Natural killer cell (primary cell): Measurements from ENCODE around the gene JAKMIP1. TPM values are rescaled to one million over a fixed set of nuclear protein-coding genes. Genes with fewer than 3 reads are reported as not detected.
A peak's percentile ranks its signal among the peaks of the same experiment; 100 is the strongest.

Experiments
- ATAC-seq, 3 donors: fragments of 150-1000 bp in 2 of 3; fragments of 200-7000 bp in 1 of 3; cut with Tn5 transposase; 1 replicate in 1 of 3; 2 replicates in 2 of 3; pipeline ENCODE4 v1.10.0; 2021; ENCODE audit warnings: mild to moderate bottlenecking in 2 of 3, moderate library complexity in 2 of 3
- DNase-seq, 2 donors: peaks; one replicate each; pipeline versions ENCODE4 v3.0.0 to v3.0.0-alpha.2; 2013 to 2021; ENCODE audit warnings: mixed read lengths in 1 of 2
- H3K27ac ChIP-seq: one replicate; pipeline ENCODE4 v1.5.1; 2013; ENCODE audit warnings: mild to moderate bottlenecking, low read length
- H3K27me3 ChIP-seq: one replicate; pipeline ENCODE4 v1.6.1; 2013; ENCODE audit warnings: low read length; ENCODE audit not compliant: control insufficient read depth, insufficient read depth
- H3K36me3 ChIP-seq: one replicate; pipeline ENCODE4 v1.6.1; 2013; ENCODE audit warnings: low read length; ENCODE audit not compliant: control insufficient read depth, insufficient read depth
- H3K4me1 ChIP-seq: one replicate; pipeline ENCODE4 v1.6.1; 2013; ENCODE audit warnings: low read length; ENCODE audit not compliant: control insufficient read depth, insufficient read depth
- H3K4me3 ChIP-seq: one replicate; pipeline ENCODE4 v1.5.1; 2013; ENCODE audit warnings: low read length
- H3K9me3 ChIP-seq: one replicate; pipeline ENCODE4 v1.6.1; 2013; ENCODE audit warnings: low read length; ENCODE audit not compliant: control insufficient read depth, insufficient read depth
- H3K27ac Mint-ChIP-seq, 2 donors: one replicate each; pipeline ENCODE4 v1.8.0; 2022; ENCODE audit warnings: mild to moderate bottlenecking in 2 of 2, mixed read lengths in 2 of 2, moderate library complexity in 1 of 2
- H3K27me3 Mint-ChIP-seq, 2 donors: one replicate each; pipeline ENCODE4 v1.8.0; 2022; ENCODE audit warnings: low read depth in 2 of 2, mixed read lengths in 2 of 2
- H3K36me3 Mint-ChIP-seq: one replicate; pipeline ENCODE4 v1.8.0; 2022; ENCODE audit warnings: mixed read lengths
- H3K4me1 Mint-ChIP-seq, 2 donors: one replicate each; pipeline ENCODE4 v1.8.0; 2022; ENCODE audit warnings: mixed read lengths in 2 of 2
- H3K4me3 Mint-ChIP-seq: one replicate; pipeline ENCODE4 v1.8.0; 2022; ENCODE audit warnings: mild to moderate bottlenecking, moderate library complexity, mixed read lengths
- H3K9me3 Mint-ChIP-seq, 2 donors: one replicate each; pipeline ENCODE4 v1.8.0; 2022; ENCODE audit warnings: mixed read lengths in 2 of 2
- CTCF ChIP-seq: fragments of 200-600 bp; IDR thresholded peaks from one replicate; pipeline ENCODE4 v1.8.0; 2022; ENCODE audit warnings: antibody characterized with exemption
- WGBS: methylation state at CpG from one replicate; pipeline ENCODE4 v1.1.7; 2013; ENCODE audit warnings: missing lambda C conversion rate; ENCODE audit not compliant: insufficient coverage; 5-methylcytosine and 5-hydroxymethylcytosine counted together
- intact Hi-C: fragments of 100-400 bp; cut with micrococcal nuclease; formaldehyde crosslinking; loops from one replicate; pipeline ENCODE4 v1.14.2; 2022
- total RNA-seq, 4 donors: library from RNA; stranded (reverse); fragments of 120-200 nt in 1 of 4; gene quantifications; one replicate each; pipeline versions ENCODE4 v1.2.3 to v1.2.4, GENCODE V29; 2013 to 2022

Gene JAKMIP1
- total RNA-seq, 3 donors from 2014 or later (not counting 1 experiment from before 2014, with no cell fraction given), result 8.8 to 21.8 (median 16.4) TPM

- ATAC-seq, result peak in 2 of 3 donors; percentile 21 to 52
- WGBS, result 18% methylated on average over 5 of the region's 7 CpGs
These were observed 108.2 kb downstream of the JAKMIP1 start for GRCh38 chr4:6092131-6092530.

GRCh38 chr4:6090931-6091330 lies 109.4 kb downstream of the JAKMIP1 start:
- intact Hi-C loops, result no loop called here
- no peak overlapping the region for H3K27ac ChIP-seq
- H3K4me1 ChIP-seq, result peaks cover 13% of the 10 kb centered on the region
- DNase-seq (no peak), ATAC-seq (no peak)
- no peaks in the 10 kb centered on the region for H3K27me3 ChIP-seq
- Mint-ChIP-seq H3K9me3 (no peaks in the 10 kb centered on the region), H3K4me1 (peaks cover 5 to 28% of the 10 kb centered on the region in 2 donors), H3K27me3 (peaks cover 0 to 2% of the 10 kb centered on the region in 2 donors), H3K4me3 (no peak overlapping the region), H3K27ac (no peak overlapping the region), H3K36me3 (no peaks in the 10 kb centered on the region)
- TF ChIP-seq CTCF, result no peak
- no peaks in the 10 kb centered on the region for H3K9me3 ChIP-seq
- no peaks in the 10 kb centered on the region for H3K36me3 ChIP-seq
- H3K4me3 ChIP-seq, result no peak overlapping the region
- WGBS, result 88% methylated on average over 2 of the region's 3 CpGs

More at GRCh38 chr4:6092131-6092530, 108.2 kb downstream of the JAKMIP1 start:
- no peaks in the 10 kb centered on the region for H3K36me3 Mint-ChIP-seq
- no peak for TF ChIP-seq CTCF
- no peak overlapping the region for H3K27ac Mint-ChIP-seq
- Histone ChIP-seq H3K27ac (no peak overlapping the region), H3K36me3 (no peaks in the 10 kb centered on the region), H3K9me3 (no peaks in the 10 kb centered on the region), H3K4me1 (peaks cover 13% of the 10 kb centered on the region), H3K4me3 (no peak overlapping the region), H3K27me3 (no peaks in the 10 kb centered on the region)
- intact Hi-C loops, result no loop called here
- H3K9me3 Mint-ChIP-seq, result no peaks in the 10 kb centered on the region
- no peak for DNase-seq
- no peak overlapping the region for H3K4me3 Mint-ChIP-seq
- H3K27me3 Mint-ChIP-seq, result peaks cover 0 to 2% of the 10 kb centered on the region in 2 donors
- H3K4me1 Mint-ChIP-seq, result peaks cover 5 to 28% of the 10 kb centered on the region in 2 donors

GRCh38 chr4:6088950-6089349 lies 111.4 kb downstream of the JAKMIP1 start:
- no peak overlapping the region for H3K4me3 Mint-ChIP-seq
- TF ChIP-seq CTCF, result no peak
- H3K27me3 Mint-ChIP-seq, result no peaks in the 10 kb centered on the region
- intact Hi-C loops, result no loop called here
- ATAC-seq (no peak), DNase-seq (no peak)
- Histone ChIP-seq H3K27ac (no peak overlapping the region), H3K9me3 (no peaks in the 10 kb centered on the region), H3K4me3 (no peak overlapping the region), H3K27me3 (no peaks in the 10 kb centered on the region), H3K4me1 (peaks cover 13% of the 10 kb centered on the region), H3K36me3 (no peaks in the 10 kb centered on the region)
- 92% methylated on average over 2 of the region's 2 CpGs for WGBS
- peaks cover 5 to 28% of the 10 kb centered on the region in 2 donors for H3K4me1 Mint-ChIP-seq
- H3K36me3 Mint-ChIP-seq, result no peaks in the 10 kb centered on the region
- H3K27ac Mint-ChIP-seq, result no peak overlapping the region
- no peaks in the 10 kb centered on the region for H3K9me3 Mint-ChIP-seq

GRCh38 chr4:6087669-6088341 lies 112.5 kb downstream of the JAKMIP1 start:
- H3K4me1 Mint-ChIP-seq, result peaks cover 5 to 22% of the 10 kb centered on the region in 2 donors
- H3K27me3 ChIP-seq, result no peaks in the 10 kb centered on the region
- H3K9me3 ChIP-seq, result no peaks in the 10 kb centered on the region
- H3K27ac ChIP-seq, result no peak overlapping the region
- no peak overlapping the region for H3K4me3 ChIP-seq
- peaks cover 13% of the 10 kb centered on the region for H3K4me1 ChIP-seq
- 73% methylated on average over 7 of the region's 7 CpGs for WGBS
- no peak for DNase-seq
- no peak for ATAC-seq
- no peak for TF ChIP-seq CTCF
- no peaks in the 10 kb centered on the region for H3K27me3 Mint-ChIP-seq
- no peak overlapping the region for H3K27ac Mint-ChIP-seq
- intact Hi-C loops, result no loop called here
- H3K36me3 ChIP-seq, result no peaks in the 10 kb centered on the region
- no peaks in the 10 kb centered on the region for H3K9me3 Mint-ChIP-seq
- H3K36me3 Mint-ChIP-seq, result no peaks in the 10 kb centered on the region
- no peak overlapping the region for H3K4me3 Mint-ChIP-seq
